AML-193 (cell line): ENCODE data around the gene POMGNT1.
A peak's percentile ranks its signal among the peaks of the same experiment; 100 is the strongest.

Experiments
- DNase-seq, 2 experiments: peaks; one replicate each; lab custom pipeline; 2025; lab: John Stamatoyannopoulos, UW

POMGNT1 gene

GRCh38 chr1:46183079-46183847, 15.0 kb downstream of the POMGNT1 start:
- peak in 1 of 2 experiments; percentile 8 for DNase-seq

- no peak for DNase-seq
These were observed 16.6 kb downstream of the POMGNT1 start for GRCh38 chr1:46181343-46182260.

- peak; percentile 9 to 16 for DNase-seq
These were observed 18.1 kb downstream of the POMGNT1 start for GRCh38 chr1:46180082-46180616.

GRCh38 chr1:46179138-46180081, 18.8 kb downstream of the POMGNT1 start:
- peak; percentile 51 to 57 for DNase-seq

- DNase-seq, result no peak
These were observed 21.9 kb downstream of the POMGNT1 start, which contains the start of gene P3R3URF for GRCh38 chr1:46176211-46176865. P3R3URF (minus strand) TSS chr1:46176488; CDS start chr1:46176471, 17 bp downstream.

GRCh38 chr1:46175243-46175642, 23.0 kb downstream of the POMGNT1 start:
- no peak for DNase-seq

- no peak for DNase-seq
These were observed 23.6 kb downstream of the POMGNT1 start, which contains the start of gene TSPAN1 for GRCh38 chr1:46174448-46175231. TSPAN1 (plus strand) TSS chr1:46175087; CDS start chr1:46181108, 6,021 bp downstream.

GRCh38 chr1:46173361-46173856, 24.8 kb downstream of the POMGNT1 start:
- peak in 1 of 2 experiments; percentile 10 for DNase-seq

GRCh38 chr1:46172321-46172720, 25.9 kb downstream of the POMGNT1 start:
- DNase-seq, result no peak

- no peak for DNase-seq
These were observed 26.4 kb downstream of the POMGNT1 start for GRCh38 chr1:46171871-46172270.

GRCh38 chr1:46171351-46171750, 26.9 kb downstream of the POMGNT1 start:
- DNase-seq, result no peak

GRCh38 chr1:46169811-46170454, 28.3 kb downstream of the POMGNT1 start:
- no peak for DNase-seq

- DNase-seq, result no peak
These were observed 29.8 kb downstream of the POMGNT1 start for GRCh38 chr1:46168477-46168876.

- peak; percentile 21 to 31 for DNase-seq
These were observed 31.4 kb downstream of the POMGNT1 start for GRCh38 chr1:46166521-46167462.

- no peak for DNase-seq
These were observed 38.0 kb downstream of the POMGNT1 start for GRCh38 chr1:46160212-46160611.

- no peak for DNase-seq
These were observed 38.7 kb downstream of the POMGNT1 start for GRCh38 chr1:46159516-46159915.

- no peak for DNase-seq
These were observed 39.6 kb downstream of the POMGNT1 start for GRCh38 chr1:46158312-46159281.
